ENCODE measurements around the gene CABYR.
A peak's percentile ranks its signal among the peaks of the same experiment; 100 is the strongest.
"Not testable (repeated sequence)": the region's sequence is repeated elsewhere in the genome, so short reads cannot be mapped to it uniquely, and the experiment has no call there.

Gene CABYR

GRCh38 chr18:24128700-24129099 lies 10.2 kb upstream of the CABYR start:
- FAIRE-seq (no peak), DNase-seq (ENCODE audit: insufficient read length, low spot score) (no peak)

DNA sequence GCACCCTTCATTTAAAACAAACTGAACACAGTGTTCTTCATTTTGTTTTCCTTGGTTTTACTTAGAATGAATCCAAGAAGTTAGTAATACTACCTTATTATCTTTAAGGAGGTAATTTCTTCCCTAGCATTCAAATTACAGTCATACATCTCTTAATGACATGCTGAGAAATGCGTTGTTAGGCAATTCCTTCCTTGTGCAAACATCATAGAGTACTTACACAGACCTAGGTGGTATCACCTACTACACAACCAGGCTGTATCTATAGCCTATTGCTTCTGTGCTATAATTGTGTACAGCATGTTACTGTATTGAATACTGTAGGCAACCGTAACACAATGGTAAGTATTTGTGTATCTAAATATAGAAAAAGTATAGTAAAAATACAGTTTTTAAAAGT lies 8.4 kb upstream of the CABYR start:
- FAIRE-seq (no peak), DNase-seq (ENCODE audit: insufficient read length, low spot score) (no peak)

DNA sequence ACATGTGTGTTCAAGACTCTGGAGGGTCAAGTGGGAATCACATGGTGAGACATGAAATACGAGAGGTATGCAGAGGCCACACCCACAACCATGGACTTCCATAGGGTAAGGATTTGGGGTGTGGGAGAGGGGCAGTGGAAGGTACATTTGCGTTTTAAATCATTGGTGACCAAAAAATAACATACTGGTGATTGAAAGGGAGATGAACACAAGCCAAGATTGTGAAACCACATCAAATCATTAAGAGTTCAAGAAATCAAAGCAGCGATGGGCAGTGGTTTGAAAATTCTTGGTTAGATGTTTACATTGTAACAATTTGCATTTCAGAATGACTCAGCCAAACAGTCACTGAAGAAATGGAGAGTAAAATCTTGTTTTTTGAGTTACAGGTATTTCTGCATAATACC lies 1.9 kb upstream of the CABYR start:
- DNase-seq (ENCODE audit: insufficient read length, low spot score) (no peak), FAIRE-seq (no peak)

DNA sequence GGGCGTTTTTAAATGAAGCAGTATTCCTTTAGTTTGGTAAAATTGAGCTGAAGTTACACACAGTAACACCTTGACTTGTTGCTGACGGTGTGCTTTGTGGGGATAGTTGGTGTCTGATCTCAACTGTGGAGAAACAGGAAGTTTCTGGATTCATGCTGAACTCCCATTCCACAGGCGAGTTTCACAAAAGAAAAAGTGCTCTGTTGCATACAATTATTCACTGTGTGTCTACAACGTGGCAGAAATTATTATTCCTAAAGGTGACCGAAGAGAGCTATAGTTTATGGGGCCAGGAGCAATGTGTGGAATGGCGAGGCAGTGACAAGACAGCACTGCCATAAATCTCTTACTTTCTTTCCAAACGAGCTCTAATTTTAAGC lies 463 bp upstream of the CABYR start:
- DNase-seq (ENCODE audit: insufficient read length, low spot score) (no peak), FAIRE-seq (no peak)

DNA sequence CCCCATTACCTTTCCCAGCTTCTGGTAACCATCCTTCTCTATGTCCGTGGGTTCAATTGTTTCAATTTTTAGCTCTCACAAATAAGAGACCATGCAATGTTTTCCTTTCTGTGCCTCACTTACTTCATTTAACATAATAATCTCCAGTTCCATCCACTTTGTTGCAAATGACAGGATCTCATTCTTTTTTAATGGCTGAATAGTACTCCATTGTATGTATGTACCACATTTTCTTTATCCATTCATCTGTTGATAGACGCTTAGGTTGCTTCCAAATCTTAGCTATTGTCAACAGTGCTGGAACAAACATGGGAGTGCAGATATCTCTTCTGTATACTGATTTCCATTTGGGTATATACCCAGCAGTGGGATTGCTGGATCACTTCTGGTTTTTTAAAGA lies 1.8 kb downstream of the CABYR start:
- FAIRE-seq (no peak), DNase-seq (ENCODE audit: insufficient read length, low spot score) (no peak)

DNA sequence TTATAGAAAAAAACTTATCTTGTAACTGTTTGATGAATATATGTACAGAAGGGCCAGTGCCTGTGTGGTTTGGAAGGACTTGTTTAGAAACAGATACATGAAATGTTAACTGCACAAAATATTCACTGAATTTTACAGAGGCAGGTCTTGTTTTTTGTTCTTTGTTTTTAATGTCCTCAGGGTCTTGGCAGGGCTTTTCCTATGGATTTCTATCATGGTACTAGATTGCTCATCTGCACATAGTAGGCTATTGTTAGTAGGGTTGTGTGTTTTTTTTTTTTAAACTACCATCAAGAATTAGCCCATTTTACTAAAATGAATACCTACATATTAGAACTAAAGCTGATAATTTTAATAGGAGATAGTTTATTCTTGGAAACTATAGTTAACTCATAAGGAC lies 3.5 kb downstream of the CABYR start:
- FAIRE-seq, result no peak
- no peak for DNase-seq (ENCODE audit: insufficient read length, low spot score)

- not testable (repeated sequence) for DNase-seq (ENCODE audit: insufficient read length, low spot score); FAIRE-seq
Observed at GRCh38 chr18:24149591-24149990, 10.7 kb downstream of the CABYR start.

- FAIRE-seq (no peak), DNase-seq (ENCODE audit: insufficient read length, low spot score) (no peak)
Observed at GRCh38 chr18:24153397-24153796, 14.5 kb downstream of the CABYR start.

GRCh38 chr18:24157855-24158254 lies 19.0 kb downstream of the CABYR start:
- DNase-seq (ENCODE audit: insufficient read length, low spot score), result no peak
- FAIRE-seq, result no peak

DNA sequence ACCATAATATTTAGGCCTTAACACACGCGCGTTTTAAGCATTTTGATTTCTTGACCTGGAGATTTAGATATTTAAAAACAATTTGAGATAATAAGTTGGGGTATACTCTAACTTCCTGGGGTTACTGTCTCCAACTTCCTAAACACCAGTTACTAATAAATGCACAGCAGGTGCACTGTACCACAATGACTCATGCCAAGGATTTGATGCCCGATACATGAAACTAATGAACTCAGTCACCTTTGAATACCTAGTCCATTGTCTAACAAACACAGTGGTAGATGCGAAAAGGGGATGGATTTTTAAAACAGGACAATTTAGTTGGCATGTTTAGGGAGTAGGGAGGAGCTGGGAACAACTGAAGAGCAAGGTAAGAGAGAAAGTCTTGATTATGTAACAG lies 21.2 kb downstream of the CABYR start:
- DNase-seq (ENCODE audit: insufficient read length, low spot score) (no peak), FAIRE-seq (peak; percentile 26)

DNA sequence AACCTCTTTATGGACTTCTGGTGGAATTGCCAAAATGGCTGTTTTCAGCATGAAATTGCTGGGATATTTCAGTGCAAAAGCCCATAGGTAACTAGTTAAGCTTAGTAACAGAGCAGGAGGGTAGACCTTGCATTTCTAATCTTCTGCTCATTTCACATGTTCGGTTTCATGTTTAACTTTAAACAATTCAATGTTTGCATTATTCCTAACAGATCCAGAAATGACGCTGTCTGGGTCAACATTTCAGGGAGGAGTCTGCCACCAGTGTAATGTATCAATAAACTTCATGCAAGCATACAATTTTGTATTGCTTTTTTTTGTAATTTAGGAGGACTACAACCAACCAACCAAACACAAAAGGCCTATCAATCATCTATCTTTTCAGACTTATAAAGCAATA lies 22.4 kb downstream of the CABYR start:
- DNase-seq (ENCODE audit: insufficient read length, low spot score), result no peak
- no peak for FAIRE-seq

- DNase-seq (ENCODE audit: insufficient read length, low spot score), result no peak
- FAIRE-seq, result no peak
Observed at GRCh38 chr18:24168496-24168895, 29.6 kb downstream of the CABYR start.

- DNase-seq (ENCODE audit: insufficient read length, low spot score) (no peak), FAIRE-seq (no peak)
Observed at GRCh38 chr18:24170360-24170759, 31.5 kb downstream of the CABYR start.

DNA sequence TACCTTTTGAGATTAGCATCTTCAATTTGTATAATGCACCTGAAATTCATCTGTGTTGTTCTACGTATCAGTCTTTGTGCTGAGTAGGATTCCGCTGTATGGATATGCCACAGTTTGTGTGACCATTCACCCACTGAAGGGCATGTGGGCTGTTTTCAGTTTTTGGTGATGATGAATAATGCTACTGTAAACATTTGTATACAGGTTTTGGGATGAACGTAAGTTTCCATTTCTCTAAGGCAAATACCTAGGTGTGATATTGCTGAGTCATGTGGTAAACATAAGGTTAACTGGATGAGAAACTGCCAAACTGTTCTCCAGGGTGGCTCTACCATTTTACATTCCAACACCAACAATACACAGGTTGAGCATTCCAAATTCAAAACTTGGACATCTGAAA lies 35.1 kb downstream of the CABYR start:
- no peak for DNase-seq (ENCODE audit: insufficient read length, low spot score)
- FAIRE-seq, result peak; percentile 48

GRCh38 chr18:24176727-24177416 lies 38.0 kb downstream of the CABYR start:
- FAIRE-seq, result peak; percentile 83

DNA sequence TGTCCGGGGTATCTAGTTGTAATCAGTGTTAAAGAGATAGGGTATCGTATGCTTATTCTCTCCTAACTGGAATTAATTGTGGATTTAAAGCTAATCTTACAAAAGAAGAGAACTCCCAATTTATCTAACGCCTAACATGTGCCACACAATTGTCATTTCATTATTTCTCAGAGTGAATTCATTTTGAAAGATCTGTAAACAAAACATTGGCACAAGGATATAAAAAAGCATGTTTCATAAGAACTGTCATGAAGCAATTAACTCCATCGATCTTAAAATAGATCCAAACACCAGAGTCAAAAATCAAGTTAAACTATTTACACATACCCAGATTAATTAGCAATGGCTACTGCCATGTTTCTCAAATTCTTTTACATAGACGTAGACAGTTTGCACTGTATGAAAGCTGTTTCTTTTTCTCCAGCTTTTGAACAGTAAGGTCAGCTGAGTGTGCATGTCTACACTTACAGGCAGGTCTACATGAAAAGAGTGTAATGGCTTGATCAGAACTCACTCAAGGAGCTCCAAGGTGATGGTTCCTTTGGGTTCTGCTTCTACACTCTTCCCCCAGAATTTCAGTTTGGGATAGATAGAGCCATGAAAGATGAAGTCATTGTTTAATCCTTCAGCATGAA lies 38.8 kb downstream of the CABYR start:
- DNase-seq (ENCODE audit: insufficient read length, low spot score), result no peak
- peak; percentile 4 for FAIRE-seq

More at GRCh38 chr18:24176727-24177416, 38.0 kb downstream of the CABYR start:
- peak; percentile 49 for DNase-seq (ENCODE audit: insufficient read length, low spot score)

DNA sequence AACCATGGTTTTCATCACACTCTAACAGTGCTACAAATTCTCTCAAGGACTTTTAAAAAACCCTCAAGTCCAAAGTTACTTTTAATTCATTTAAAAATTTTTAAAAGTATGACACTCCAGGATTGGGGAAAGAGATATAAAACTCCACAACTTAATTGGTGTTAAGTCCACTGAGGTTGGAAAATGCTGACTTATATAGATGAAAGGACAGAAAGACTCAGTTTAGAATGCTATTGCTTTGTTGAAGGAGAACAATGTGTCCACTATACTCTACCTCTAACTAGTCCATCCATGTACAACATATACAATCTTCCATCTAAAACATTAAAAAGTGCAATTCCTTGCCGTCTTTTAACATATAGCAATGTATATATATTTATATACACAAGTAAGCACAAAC lies 41.2 kb downstream of the CABYR start:
- no peak for FAIRE-seq
- DNase-seq (ENCODE audit: insufficient read length, low spot score), result no peak

DNA sequence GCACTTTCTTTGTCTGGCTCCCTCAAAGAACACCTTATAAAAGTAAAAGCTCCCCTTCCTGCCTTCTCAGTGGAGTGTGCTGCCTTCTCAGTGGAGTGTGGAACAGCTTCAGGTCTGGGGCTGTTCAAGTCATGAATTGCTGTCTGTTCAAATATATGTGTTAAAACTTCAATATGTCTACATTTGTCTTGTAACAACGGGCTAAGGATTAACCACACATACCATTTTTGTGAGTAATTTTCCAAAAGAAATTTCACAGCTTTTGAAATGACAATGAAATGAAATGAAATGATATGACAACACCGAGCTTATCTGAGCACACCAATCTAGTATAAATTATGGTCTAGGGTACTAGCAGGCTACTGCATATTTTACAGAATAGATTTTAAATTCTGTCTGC lies 42.9 kb downstream of the CABYR start:
- FAIRE-seq, result no peak
- no peak for DNase-seq (ENCODE audit: insufficient read length, low spot score)

- FAIRE-seq (no peak), DNase-seq (ENCODE audit: insufficient read length, low spot score) (no peak)
Observed at GRCh38 chr18:24185805-24186204, 46.9 kb downstream of the CABYR start.

DNA sequence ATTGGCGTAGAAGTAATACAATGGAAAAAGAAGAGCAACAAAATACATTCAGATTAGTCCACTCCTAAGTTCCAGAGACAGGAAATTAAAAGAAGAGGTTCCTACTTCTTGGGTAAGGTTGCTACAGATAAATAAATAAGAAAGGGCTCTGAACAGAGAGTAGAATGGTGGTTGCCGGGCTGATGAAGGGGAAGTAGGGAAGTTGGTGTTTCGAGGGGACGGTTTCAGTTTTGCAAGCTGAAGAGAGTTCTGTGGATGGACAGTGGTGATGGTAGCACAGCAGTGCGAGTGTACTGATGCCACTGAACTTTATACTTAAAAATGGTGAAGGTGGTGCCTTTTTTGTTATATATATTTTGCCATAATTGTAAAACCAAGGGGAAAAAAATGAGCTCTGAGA lies 48.2 kb downstream of the CABYR start:
- no peak for DNase-seq (ENCODE audit: insufficient read length, low spot score)
- no peak for FAIRE-seq

DNA sequence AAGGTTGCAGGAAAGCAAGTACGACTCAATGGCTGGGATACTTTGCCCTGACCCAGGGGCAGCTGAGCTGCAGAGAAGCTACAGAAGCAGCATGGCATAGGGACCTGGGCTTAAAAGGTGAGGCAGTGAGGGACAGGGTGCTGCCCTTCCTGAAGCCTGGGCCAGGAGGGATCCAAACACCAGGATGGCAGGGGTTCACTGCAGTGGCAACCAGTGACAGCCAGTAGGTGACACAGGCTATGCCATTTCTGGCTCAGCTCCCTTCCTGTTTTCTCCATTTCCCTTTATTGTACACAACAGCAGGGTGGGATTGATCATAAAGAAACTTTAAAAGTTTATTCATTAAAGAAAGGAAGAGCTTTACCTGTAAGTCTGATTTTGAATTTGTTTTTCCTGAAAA lies 48.8 kb downstream of the CABYR start:
- no peak for FAIRE-seq

GRCh38 chr18:24188120-24188519 lies 49.3 kb downstream of the CABYR start:
- no peak for FAIRE-seq
- DNase-seq (ENCODE audit: insufficient read length, low spot score), result no peak

More for the DNA sequence above, 48.8 kb downstream of the CABYR start:
- no peak for DNase-seq (ENCODE audit: insufficient read length, low spot score)
